Mesendoderm (in vitro differentiated cells): Measurements from ENCODE around the gene PCNT.

Experiments
- DNase-seq: peaks from one replicate; pipeline ENCODE4 v3.0.0; 2013
- H2AK5ac ChIP-seq: 2 replicates; pipeline ENCODE4 v1.6.1; 2013; ENCODE audit warnings: low read length, inconsistent platforms
- H2BK120ac ChIP-seq: 2 replicates; pipeline ENCODE4 v1.6.1; 2013; ENCODE audit warnings: low read depth, mild to moderate bottlenecking, low read length, moderate library complexity, mixed read lengths
- H2BK15ac ChIP-seq: replicated peaks from 2 replicates; pipeline ENCODE4 v1.6.1; 2013; ENCODE audit warnings: low read depth, mild to moderate bottlenecking, moderate library complexity
- H2BK5ac ChIP-seq: 2 replicates; pipeline ENCODE4 v1.6.1; 2013; ENCODE audit warnings: low read length, inconsistent platforms
- H3K18ac ChIP-seq: 2 replicates; pipeline ENCODE4 v1.6.1; 2013; ENCODE audit warnings: mild to moderate bottlenecking, low read length, mixed read lengths
- H3K23ac ChIP-seq: one replicate; pipeline ENCODE4 v1.6.1; 2013; ENCODE audit warnings: low read length
- H3K27ac ChIP-seq: 2 replicates; pipeline ENCODE4 v1.5.1; 2013; ENCODE audit warnings: low read depth, mild to moderate bottlenecking, inconsistent platforms, low read length, moderate library complexity
- H3K27me3 ChIP-seq: 2 replicates; pipeline ENCODE4 v1.6.1; 2013; ENCODE audit warnings: low read length, control low read depth, mild to moderate bottlenecking, inconsistent platforms; ENCODE audit not compliant: insufficient read depth, poor library complexity
- H3K36me3 ChIP-seq: 2 replicates; pipeline ENCODE4 v1.6.1; 2013; ENCODE audit warnings: low read length, inconsistent platforms; ENCODE audit not compliant: control insufficient read depth, insufficient read depth
- H3K4ac ChIP-seq: one replicate; pipeline ENCODE4 v1.6.1; 2013; ENCODE audit warnings: low read depth, mild to moderate bottlenecking, low read length, moderate library complexity
- H3K4me1 ChIP-seq: 2 replicates; pipeline ENCODE4 v1.6.1; 2013; ENCODE audit warnings: low read depth, low read length, inconsistent platforms; ENCODE audit not compliant: control insufficient read depth
- H3K4me2 ChIP-seq: 2 replicates; pipeline ENCODE4 v1.6.1; 2013; ENCODE audit warnings: low read length
- H3K4me3 ChIP-seq: 2 replicates; pipeline ENCODE4 v1.5.1; 2013; ENCODE audit warnings: mild to moderate bottlenecking, low read length
- H3K56ac ChIP-seq: one replicate; pipeline ENCODE4 v1.6.1; 2013; ENCODE audit warnings: low read length
- H3K79me1 ChIP-seq: 2 replicates; pipeline ENCODE4 v1.6.1; 2013; ENCODE audit warnings: low read length, inconsistent platforms
- H3K79me2 ChIP-seq: 2 replicates; pipeline ENCODE4 v1.6.1; 2013; ENCODE audit warnings: mild to moderate bottlenecking, low read length; ENCODE audit not compliant: control insufficient read depth, insufficient read depth
- H3K9ac ChIP-seq: 2 replicates; pipeline ENCODE4 v1.6.1; 2013; ENCODE audit warnings: low read length, inconsistent platforms
- H4K5ac ChIP-seq: one replicate; pipeline ENCODE4 v1.6.1; 2013; ENCODE audit warnings: low read length
- H4K8ac ChIP-seq: one replicate; pipeline ENCODE4 v1.6.1; 2013; ENCODE audit warnings: low read depth, mild to moderate bottlenecking, control low read depth, low read length, moderate library complexity
- WGBS: extraction: QIAGEN DNeasy Blood & Tissue Kit; methylation state at CpG from one replicate; pipeline ENCODE4 v1.1.7; 2013; ENCODE audit warnings: low lambda C conversion rate, missing lambda C conversion rate; ENCODE audit not compliant: insufficient coverage; ENCODE audit errors: extremely low coverage; 5-methylcytosine and 5-hydroxymethylcytosine counted together

PCNT gene

DNA sequence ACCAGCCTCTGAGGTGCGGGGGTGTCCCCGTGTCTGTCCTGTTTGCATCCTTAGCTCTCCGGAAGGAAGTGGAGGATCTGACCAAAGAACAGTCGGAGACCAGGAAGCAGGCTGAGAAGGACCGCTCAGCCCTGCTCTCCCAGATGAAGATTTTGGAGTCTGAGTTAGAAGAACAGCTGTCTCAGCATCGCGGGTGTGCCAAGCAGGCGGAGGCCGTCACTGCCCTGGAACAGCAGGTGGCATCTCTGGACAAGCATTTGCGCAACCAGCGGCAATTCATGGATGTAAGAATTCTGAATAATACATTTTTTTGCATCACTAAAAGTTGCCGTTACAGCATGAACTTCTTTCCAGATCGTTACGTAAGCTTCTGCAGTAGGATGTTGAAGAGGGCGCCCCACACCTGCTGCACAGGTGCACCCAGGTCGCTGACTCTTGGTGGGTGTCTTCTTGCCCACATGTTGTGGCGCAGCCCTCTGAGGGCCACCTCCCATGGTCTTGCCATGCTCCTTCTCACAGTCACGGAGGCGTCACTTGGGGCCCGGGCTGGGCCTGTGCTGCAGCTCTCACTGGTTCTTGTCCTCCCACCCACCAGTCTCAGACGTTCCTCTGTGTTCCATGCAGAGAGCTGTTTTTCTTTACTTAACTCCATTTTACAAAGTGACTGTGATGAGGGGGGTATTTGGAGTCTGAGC, 73.4 kb downstream of the PCNT start:
- Histone ChIP-seq H3K79me1 (no peaks in the 10 kb centered on the region), H2AK5ac (no peak overlapping the region), H4K5ac (no peak overlapping the region), H3K56ac (no peak overlapping the region), H3K36me3 (peaks cover 10% of the 10 kb centered on the region), H3K4me3 (no peak overlapping the region), H3K79me2 (no peaks in the 10 kb centered on the region), H3K18ac (no peak overlapping the region), H3K4me2 (no peak overlapping the region), H3K9ac (no peak overlapping the region), H3K27me3 (no peaks in the 10 kb centered on the region), H3K23ac (no peak overlapping the region), H2BK5ac (no peak overlapping the region), H3K27ac (no peak overlapping the region), H2BK120ac (no peak overlapping the region), H3K4me1 (no peaks in the 10 kb centered on the region), H3K4ac (no peak overlapping the region), H4K8ac (no peak overlapping the region), H2BK15ac (no peak overlapping the region)
- DNase-seq, result no peak
- WGBS, result no CpG with 5 or more reads among the region's 21 CpGs

DNA sequence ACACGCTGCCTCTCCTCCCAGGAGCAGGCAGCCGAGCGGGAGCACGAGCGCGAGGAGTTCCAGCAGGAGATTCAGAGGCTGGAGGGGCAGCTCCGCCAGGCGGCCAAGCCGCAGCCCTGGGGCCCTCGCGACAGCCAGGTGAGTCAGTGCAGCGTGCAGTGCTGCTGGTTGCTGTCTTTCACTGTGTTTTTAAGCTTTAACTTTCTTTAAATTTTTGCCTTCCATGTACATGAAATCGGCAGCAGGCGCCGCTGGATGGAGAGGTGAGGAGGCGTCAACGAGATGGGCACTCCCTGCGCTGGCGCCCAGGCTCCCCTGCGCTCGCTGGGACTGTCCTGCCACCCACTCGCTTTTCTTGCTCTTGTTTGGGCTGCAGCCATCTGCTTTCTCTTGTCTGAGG, 74.0 kb downstream of the PCNT start:
- no CpG with 5 or more reads among the region's 22 CpGs for whole genome bisulfite sequencing
- Histone ChIP-seq H3K79me2 (no peaks in the 10 kb centered on the region), H2AK5ac (no peak overlapping the region), H4K8ac (no peak overlapping the region), H4K5ac (no peak overlapping the region), H2BK120ac (no peak overlapping the region), H3K4me3 (no peak overlapping the region), H3K4ac (no peak overlapping the region), H3K4me1 (no peaks in the 10 kb centered on the region), H3K4me2 (no peak overlapping the region), H3K79me1 (no peaks in the 10 kb centered on the region), H3K56ac (no peak overlapping the region), H3K23ac (no peak overlapping the region), H3K27ac (no peak overlapping the region), H3K36me3 (peaks cover 10% of the 10 kb centered on the region), H3K27me3 (no peaks in the 10 kb centered on the region), H3K18ac (no peak overlapping the region), H2BK15ac (no peak overlapping the region), H3K9ac (no peak overlapping the region), H2BK5ac (no peak overlapping the region)
- DNase-seq, result no peak

DNA sequence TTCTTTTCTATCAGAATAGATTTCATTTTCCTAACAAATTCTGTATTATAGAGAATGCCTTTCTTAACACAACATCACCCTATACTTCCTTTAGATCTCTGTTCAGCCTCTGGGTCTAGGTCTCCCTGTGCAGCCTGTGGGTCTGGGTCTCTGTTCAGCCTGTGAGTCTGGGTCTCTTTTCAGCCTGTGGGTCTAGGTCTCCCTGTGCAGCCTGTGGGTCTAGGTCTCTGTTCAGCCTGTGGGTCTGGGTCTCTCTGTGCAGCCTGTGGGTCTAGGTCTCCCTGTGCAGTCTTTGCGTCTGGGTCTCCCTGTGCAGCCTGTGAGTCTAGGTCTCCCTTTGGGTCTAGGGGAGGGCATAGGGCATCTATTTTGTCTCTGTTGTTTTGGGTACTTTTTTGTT, 75.2 kb downstream of the PCNT start:
- Histone ChIP-seq H3K4me1 (no peaks in the 10 kb centered on the region), H3K4me3 (no peak overlapping the region), H4K8ac (no peak overlapping the region), H3K27me3 (no peaks in the 10 kb centered on the region), H3K9ac (no peak overlapping the region), H2BK120ac (no peak overlapping the region), H2BK15ac (no peak overlapping the region), H3K79me1 (no peaks in the 10 kb centered on the region), H3K4ac (no peak overlapping the region), H2BK5ac (no peak overlapping the region), H3K79me2 (no peaks in the 10 kb centered on the region), H3K36me3 (peaks cover 9% of the 10 kb centered on the region), H4K5ac (no peak overlapping the region), H3K18ac (no peak overlapping the region), H3K23ac (no peak overlapping the region), H3K4me2 (no peak overlapping the region), H3K27ac (no peak overlapping the region), H2AK5ac (no peak overlapping the region), H3K56ac (no peak overlapping the region)
- no CpG with 5 or more reads among the region's 1 CpG for WGBS
- DNase-seq, result no peak

DNA sequence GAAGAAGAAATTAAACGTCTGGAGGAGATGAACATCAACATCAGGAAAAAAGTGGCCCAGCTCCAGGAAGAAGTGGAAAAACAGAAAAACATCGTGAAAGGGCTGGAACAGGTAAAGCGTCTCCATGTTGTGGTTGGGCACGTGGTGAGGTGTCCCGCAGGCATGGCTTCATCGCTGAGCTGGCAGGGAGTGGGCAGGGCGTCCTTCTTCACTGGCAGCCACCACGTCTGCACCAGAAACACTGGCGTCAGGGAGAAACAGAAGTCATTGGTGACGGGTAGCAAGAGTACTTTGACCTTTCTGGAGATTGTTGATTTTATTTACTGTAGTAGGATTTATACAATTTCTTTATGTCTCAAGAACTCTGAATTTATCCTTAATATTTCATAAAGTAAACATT, 75.7 kb downstream of the PCNT start:
- Histone ChIP-seq H2BK5ac (no peak overlapping the region), H3K23ac (no peak overlapping the region), H3K27me3 (no peaks in the 10 kb centered on the region), H4K5ac (no peak overlapping the region), H3K36me3 (peaks cover 10% of the 10 kb centered on the region), H3K18ac (no peak overlapping the region), H3K4ac (no peak overlapping the region), H2BK120ac (no peak overlapping the region), H4K8ac (no peak overlapping the region), H2AK5ac (no peak overlapping the region), H3K4me3 (no peak overlapping the region), H3K4me1 (no peaks in the 10 kb centered on the region), H2BK15ac (no peak overlapping the region), H3K79me2 (no peaks in the 10 kb centered on the region), H3K4me2 (no peak overlapping the region), H3K56ac (no peak overlapping the region), H3K27ac (no peak overlapping the region), H3K9ac (no peak overlapping the region), H3K79me1 (no peaks in the 10 kb centered on the region)
- no peak for DNase-seq
- no CpG with 5 or more reads among the region's 10 CpGs for WGBS

DNA sequence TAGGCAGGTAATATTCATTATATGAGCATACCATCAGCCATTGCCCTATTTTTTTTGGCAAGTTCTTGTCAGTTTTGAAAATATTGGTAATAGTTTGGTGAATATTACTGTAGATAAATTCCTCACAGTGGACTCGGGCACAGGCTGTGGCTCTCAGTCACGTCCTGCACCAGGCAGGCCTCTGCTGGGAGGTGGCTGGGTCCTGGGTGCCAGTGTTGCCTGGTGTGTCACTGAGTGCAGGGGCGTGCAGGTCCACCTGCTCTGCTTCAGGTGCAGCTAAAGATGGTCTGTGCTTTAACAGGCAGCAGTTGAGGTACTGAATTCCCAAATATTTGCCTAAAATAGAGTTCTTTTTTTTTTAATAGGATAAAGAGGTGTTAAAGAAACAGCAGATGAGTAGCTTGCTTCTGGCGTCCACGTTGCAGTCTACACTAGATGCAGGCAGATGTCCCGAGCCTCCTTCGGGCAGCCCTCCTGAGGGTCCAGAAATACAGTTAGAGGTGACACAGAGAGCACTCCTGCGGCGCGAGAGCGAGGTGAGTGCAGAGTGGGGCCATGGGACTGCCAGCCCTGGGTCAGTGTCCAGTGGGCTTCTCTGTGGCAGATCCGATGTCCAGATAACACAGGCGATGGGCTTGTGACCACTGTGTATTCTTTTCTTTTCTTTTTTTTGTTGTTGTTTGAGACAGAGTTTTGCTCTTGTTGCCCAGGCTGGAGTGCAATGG, 77.4 kb downstream of the PCNT start:
- H3K4me2 ChIP-seq, result no peak overlapping the region
- no peak overlapping the region for H3K18ac ChIP-seq
- H4K5ac ChIP-seq, result no peak overlapping the region
- no peak overlapping the region for H3K23ac ChIP-seq
- no CpG with 5 or more reads among the region's 13 CpGs for WGBS
- no peak overlapping the region for H3K4me3 ChIP-seq
- no peaks in the 10 kb centered on the region for H3K4me1 ChIP-seq
- no peak overlapping the region for H3K9ac ChIP-seq
- no peak overlapping the region for H4K8ac ChIP-seq
- DNase-seq, result no peak
- H3K27me3 ChIP-seq, result no peaks in the 10 kb centered on the region
- H2BK120ac ChIP-seq, result no peak overlapping the region
- no peak overlapping the region for H3K56ac ChIP-seq
- no peak overlapping the region for H3K4ac ChIP-seq
- H2BK15ac ChIP-seq, result no peak overlapping the region
- H2AK5ac ChIP-seq, result no peak overlapping the region
- no peak overlapping the region for H2BK5ac ChIP-seq
- no peaks in the 10 kb centered on the region for H3K79me1 ChIP-seq
- H3K36me3 ChIP-seq, result peaks cover 9% of the 10 kb centered on the region
- no peak overlapping the region for H3K27ac ChIP-seq
- no peaks in the 10 kb centered on the region for H3K79me2 ChIP-seq
